Measurements from ENCODE around the gene RPL27. TPM values are rescaled to one million over a fixed set of nuclear protein-coding genes. Genes with fewer than 3 reads are reported as not detected.

RPL27 gene
- polyA plus RNA-seq, 2 donors: 2,102 to 2,622 TPM

DNA sequence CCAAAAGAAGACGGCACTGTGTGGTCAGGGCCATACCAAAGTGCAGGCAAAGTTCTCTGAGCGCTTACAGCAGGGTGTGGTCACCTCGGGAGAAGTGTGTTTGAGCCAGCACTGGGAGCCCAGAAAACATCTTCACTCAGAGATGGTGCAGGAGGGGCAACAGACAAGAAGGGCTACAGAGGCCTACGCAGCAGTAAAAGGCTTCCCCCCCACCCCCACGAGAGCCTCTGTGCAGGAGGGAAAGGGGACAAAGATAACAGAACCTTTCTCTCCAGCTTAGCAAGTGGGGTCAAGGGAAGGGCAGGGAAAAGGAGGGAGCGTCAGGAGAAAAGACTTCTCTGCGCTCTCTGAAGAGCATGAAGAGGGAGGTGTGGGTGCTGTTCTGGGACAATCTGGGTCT is 21.2 kb downstream of the RPL27 start:
- H3K27me3 ChIP-seq (ENCODE audit: control insufficient read depth in 1 of 2, insufficient read depth in 2 of 2, low read length in 2 of 2): no peaks in the 10 kb centered on the region
- peak overlapping the region; percentile 33 to 58 for H3K27ac ChIP-seq (ENCODE audit: low read depth in 2 of 2, low read length in 1 of 2)
- H3K4me3 ChIP-seq (ENCODE audit: low read depth in 1 of 2, low read length in 2 of 2): no peak overlapping the region
- 36 to 39% methylated on average over 7 of the region's 7 CpGs for WGBS, 2 donors
- H3K9me3 ChIP-seq (ENCODE audit: control insufficient read depth in 2 of 2, insufficient read depth in 1 of 2, low read depth in 1 of 2, low read length in 1 of 2): no peaks in the 10 kb centered on the region
- H3K4me1 ChIP-seq (ENCODE audit: control insufficient read depth in 2 of 2, insufficient read depth in 2 of 2, low read length in 1 of 2): peaks cover 2 to 9% of the 10 kb centered on the region in 2 donors
- peaks cover 0 to 26% of the 10 kb centered on the region in 2 donors for H3K36me3 ChIP-seq (ENCODE audit: control insufficient read depth in 2 of 2, insufficient read depth in 2 of 2, low read length in 1 of 2)

DNA sequence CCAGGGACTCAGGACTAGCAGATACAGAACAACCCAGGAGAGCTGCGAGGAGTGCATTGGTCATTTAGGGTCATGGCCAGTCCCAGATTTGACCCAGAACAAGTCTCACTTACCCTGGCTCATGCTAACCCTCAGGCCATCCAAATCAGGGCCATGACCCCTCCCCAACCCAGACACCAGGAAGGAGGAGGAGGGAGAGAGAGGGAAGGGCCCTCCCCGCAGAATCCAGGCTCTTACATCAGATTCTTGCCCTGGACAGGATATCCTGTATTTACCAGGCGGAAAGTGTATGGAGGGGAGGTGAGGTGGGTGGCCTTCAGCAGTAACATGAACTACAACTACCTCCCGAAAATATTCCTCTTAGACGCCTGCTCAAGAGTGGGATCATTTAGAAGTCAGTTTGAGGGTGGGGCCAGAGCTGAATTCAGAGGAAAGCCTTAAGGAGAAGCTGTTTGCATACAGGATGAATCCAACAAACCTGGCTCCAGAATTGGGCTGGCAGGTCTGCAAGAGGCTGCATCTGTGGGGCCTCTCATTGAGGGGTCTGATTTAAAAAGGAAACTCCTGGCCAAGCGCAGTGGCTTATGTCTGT is 21.9 kb downstream of the RPL27 start:
- no peaks in the 10 kb centered on the region for H3K9me3 ChIP-seq (ENCODE audit: control insufficient read depth in 2 of 2, insufficient read depth in 1 of 2, low read depth in 1 of 2, low read length in 1 of 2)
- 63 to 74% methylated on average over 6 of the region's 6 CpGs for WGBS, 2 donors
- H3K27me3 ChIP-seq (ENCODE audit: control insufficient read depth in 1 of 2, insufficient read depth in 2 of 2, low read length in 2 of 2): no peaks in the 10 kb centered on the region
- H3K27ac ChIP-seq (ENCODE audit: low read depth in 2 of 2, low read length in 1 of 2): peak overlapping the region; percentile 58 to 62
- H3K4me3 ChIP-seq (ENCODE audit: low read depth in 1 of 2, low read length in 2 of 2): peak overlapping the region in 1 of 2 donors; percentile 18
- peaks cover 2 to 11% of the 10 kb centered on the region in 2 donors for H3K4me1 ChIP-seq (ENCODE audit: control insufficient read depth in 2 of 2, insufficient read depth in 2 of 2, low read length in 1 of 2)
- peaks cover 0 to 21% of the 10 kb centered on the region in 2 donors for H3K36me3 ChIP-seq (ENCODE audit: control insufficient read depth in 2 of 2, insufficient read depth in 2 of 2, low read length in 1 of 2)

DNA sequence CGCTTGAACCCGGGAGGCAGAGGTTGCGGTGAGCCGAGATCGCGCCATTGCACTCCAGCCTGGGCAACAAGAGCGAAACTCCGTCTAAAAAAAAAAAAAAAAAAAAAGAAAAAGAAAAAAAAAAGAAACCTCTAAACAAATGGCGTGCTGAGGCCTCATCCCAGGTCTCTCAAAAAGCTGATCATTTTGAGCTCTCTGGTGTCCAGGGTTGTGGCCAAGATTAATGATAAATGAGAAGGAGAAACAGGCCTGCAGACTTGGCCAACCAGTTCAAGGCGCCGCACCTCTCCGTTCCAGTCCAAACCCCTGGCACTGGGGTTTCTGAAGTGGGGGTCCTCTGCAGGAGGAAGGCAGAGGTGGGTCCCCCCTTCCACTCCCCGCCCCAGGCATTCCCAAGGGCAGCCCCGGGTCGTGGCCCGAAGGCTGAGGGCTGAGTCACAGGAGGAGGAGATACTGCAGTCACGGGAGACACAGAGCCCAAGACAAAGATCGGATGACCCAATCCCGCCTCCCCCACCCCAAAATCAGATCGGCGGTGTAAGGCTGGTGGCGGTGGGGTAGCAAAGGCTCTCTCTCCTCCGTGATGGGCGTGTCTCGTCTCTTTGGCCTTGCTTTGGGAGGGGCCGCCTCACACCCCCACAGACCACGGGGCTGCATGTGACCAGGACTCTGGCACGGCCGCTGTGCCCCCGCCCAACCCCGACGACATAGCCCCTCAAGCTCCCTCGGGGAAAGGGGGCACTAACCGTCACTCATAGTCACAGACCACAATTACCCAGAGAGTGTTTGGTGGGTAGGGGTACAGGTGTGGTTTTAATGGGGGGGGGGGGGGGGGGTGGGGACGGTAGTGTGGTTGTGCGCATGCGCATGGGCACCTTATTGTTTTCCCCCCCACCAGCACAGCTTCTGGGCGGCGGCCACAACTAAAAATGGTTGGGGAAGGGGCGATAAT is 22.8 kb downstream of the RPL27 start:
- Histone ChIP-seq H3K36me3 (ENCODE audit: control insufficient read depth in 2 of 2, insufficient read depth in 2 of 2, low read length in 1 of 2) (peaks cover 0 to 17% of the 10 kb centered on the region in 2 donors), H3K4me3 (ENCODE audit: low read depth in 1 of 2, low read length in 2 of 2) (peak overlapping the region; percentile 83 to 97), H3K9me3 (ENCODE audit: control insufficient read depth in 2 of 2, insufficient read depth in 1 of 2, low read depth in 1 of 2, low read length in 1 of 2) (no peaks in the 10 kb centered on the region), H3K4me1 (ENCODE audit: control insufficient read depth in 2 of 2, insufficient read depth in 2 of 2, low read length in 1 of 2) (peaks cover 2 to 11% of the 10 kb centered on the region in 2 donors), H3K27me3 (ENCODE audit: control insufficient read depth in 1 of 2, insufficient read depth in 2 of 2, low read length in 2 of 2) (no peaks in the 10 kb centered on the region), H3K27ac (ENCODE audit: low read depth in 2 of 2, low read length in 1 of 2) (peak overlapping the region; percentile 88 to 92)
- WGBS, 2 donors: 15 to 19% methylated on average over 34 to 39 of the region's 40 CpGs

DNA sequence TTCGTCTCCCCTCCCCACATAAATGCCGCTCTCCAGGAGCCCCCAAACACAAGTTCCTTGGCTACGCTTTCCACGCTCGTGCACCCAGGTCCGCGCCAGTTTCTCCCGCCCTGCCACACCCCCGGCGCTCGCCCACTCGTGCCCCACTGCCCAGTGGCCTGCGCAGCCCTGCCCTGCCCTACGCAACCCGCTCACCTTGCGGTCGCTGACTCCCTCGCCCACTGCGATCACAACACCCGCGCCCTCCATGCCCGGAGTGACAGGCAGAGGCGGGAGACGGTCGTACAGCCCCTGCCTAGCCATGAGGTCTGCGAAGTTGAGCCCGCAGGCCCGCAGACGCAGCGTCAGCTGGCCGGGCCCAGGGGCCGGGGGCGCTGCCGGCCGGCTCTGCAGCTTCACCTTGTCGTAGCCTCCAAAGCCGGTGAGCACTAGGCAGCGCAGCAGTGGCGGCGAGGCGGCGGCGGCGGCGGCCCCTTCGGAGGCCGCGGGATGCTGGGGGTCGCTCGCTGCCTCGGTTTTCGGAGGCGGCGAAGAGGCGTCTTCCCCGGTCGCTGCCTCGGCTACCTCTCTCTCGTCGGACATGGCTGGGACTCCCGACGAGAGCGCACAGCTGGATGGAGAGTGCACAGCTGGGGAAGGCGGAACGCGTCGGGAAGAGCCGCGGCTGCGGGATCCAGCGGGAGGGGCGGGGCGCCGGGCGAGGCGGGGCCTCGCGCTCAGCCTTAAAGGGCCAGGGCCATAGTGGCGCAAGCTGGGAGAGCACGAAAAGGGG is 23.7 kb downstream of the RPL27 start, which contains the start of gene VAT1:
VAT1 (minus strand) TSS at position 645 of the 772 bp plus-strand sequence; CDS start at position 582, 63 bp downstream.
- WGBS, 2 donors: 0 to 1% methylated on average over 75 to 80 of the region's 80 CpGs
- H3K4me1 ChIP-seq (ENCODE audit: control insufficient read depth in 2 of 2, insufficient read depth in 2 of 2, low read length in 1 of 2): peaks cover 2 to 11% of the 10 kb centered on the region in 2 donors
- no peaks in the 10 kb centered on the region for H3K27me3 ChIP-seq (ENCODE audit: control insufficient read depth in 1 of 2, insufficient read depth in 2 of 2, low read length in 2 of 2)

DNA sequence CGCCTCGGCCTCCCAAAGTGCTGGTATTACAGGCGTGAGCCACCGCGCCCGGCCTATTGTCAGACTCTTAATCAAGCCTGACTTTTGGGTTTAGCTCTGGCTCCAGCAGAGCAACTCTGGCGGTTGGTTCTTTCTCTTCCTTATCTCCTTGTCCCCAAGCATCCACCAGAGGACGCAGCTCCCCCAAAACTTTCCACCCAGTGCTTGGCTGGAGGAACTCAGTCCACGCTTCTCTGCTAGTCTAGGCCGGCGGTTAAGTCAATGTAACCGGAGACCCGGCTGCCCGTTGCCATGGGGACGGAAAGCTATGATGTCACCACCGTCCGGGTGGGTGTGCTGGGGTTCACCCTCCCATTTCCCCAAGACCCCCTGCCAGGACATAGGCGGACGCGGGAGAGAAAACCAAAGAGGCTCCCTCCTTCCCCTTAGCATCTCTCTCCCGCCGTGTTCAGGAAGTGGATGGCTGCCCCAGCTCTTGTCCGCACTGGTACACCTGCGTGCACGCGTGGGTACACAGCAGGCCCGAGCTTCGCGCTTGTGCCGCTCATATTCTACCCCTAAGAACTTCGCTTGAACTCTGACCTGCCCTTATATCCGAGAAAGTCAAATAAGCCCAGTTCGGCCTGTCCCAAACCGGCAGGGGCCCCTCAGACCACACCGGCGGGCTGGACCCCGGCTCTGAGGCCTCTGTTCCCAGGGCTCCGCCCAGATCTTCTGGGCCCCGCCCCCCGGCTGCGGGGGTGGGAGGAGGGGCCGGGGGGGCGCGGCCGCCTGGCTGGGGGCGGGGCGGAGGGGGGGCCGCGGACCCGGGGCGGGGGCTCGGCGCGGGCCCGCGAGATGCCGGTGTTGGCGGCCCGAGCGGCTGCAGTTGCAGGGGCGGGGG is 26.4 kb downstream of the RPL27 start, which contains the start of gene RND2:
RND2 (plus strand) TSS at position 825 of the 883 bp plus-strand sequence. CDS start 117 bp downstream, outside the sequence.
- H3K36me3 ChIP-seq (ENCODE audit: control insufficient read depth in 2 of 2, insufficient read depth in 2 of 2, low read length in 1 of 2): peaks cover 0 to 2% of the 10 kb centered on the region in 2 donors
- no peaks in the 10 kb centered on the region for H3K27me3 ChIP-seq (ENCODE audit: control insufficient read depth in 1 of 2, insufficient read depth in 2 of 2, low read length in 2 of 2)
- no peaks in the 10 kb centered on the region for H3K9me3 ChIP-seq (ENCODE audit: control insufficient read depth in 2 of 2, insufficient read depth in 1 of 2, low read depth in 1 of 2, low read length in 1 of 2)
- H3K27ac ChIP-seq (ENCODE audit: low read depth in 2 of 2, low read length in 1 of 2): peak within 1 kb of the TSS; percentile 57 to 62
- peaks cover 0 to 5% of the 10 kb centered on the region in 2 donors for H3K4me1 ChIP-seq (ENCODE audit: control insufficient read depth in 2 of 2, insufficient read depth in 2 of 2, low read length in 1 of 2)
- H3K4me3 ChIP-seq (ENCODE audit: low read depth in 1 of 2, low read length in 2 of 2): peak within 1 kb of the TSS; percentile 39 to 40
- WGBS, 2 donors: 0 to 1% methylated on average over 49 to 61 of the region's 61 CpGs

More for the DNA sequence above, 23.7 kb downstream of the RPL27 start, which contains the start of gene VAT1:
- H3K4me3 ChIP-seq (ENCODE audit: low read depth in 1 of 2, low read length in 2 of 2): peak within 1 kb of the TSS; percentile 83 to 97
- no peaks in the 10 kb centered on the region for H3K9me3 ChIP-seq (ENCODE audit: control insufficient read depth in 2 of 2, insufficient read depth in 1 of 2, low read depth in 1 of 2, low read length in 1 of 2)
- peak within 1 kb of the TSS; percentile 88 to 92 for H3K27ac ChIP-seq (ENCODE audit: low read depth in 2 of 2, low read length in 1 of 2)
- peaks cover 0 to 11% of the 10 kb centered on the region in 2 donors for H3K36me3 ChIP-seq (ENCODE audit: control insufficient read depth in 2 of 2, insufficient read depth in 2 of 2, low read length in 1 of 2)

DNA sequence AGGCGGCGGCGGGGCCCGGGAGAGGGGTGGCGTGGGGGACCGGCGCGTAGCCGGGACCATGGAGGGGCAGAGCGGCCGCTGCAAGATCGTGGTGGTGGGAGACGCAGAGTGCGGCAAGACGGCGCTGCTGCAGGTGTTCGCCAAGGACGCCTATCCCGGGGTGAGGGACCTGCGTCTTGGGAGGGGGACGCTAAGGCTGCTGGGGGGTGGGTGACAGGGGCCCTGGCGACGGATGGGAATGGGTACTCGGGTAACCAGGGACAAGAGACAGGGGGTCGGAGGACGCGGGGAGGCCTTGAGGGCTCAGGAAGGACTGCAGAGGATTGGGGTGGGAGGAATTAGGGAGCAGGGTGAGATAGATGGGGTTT is 27.1 kb downstream of the RPL27 start:
- H3K36me3 ChIP-seq (ENCODE audit: control insufficient read depth in 2 of 2, insufficient read depth in 2 of 2, low read length in 1 of 2): no peaks in the 10 kb centered on the region
- H3K27ac ChIP-seq (ENCODE audit: low read depth in 2 of 2, low read length in 1 of 2): peak overlapping the region in 1 of 2 donors; percentile 5
- H3K4me3 ChIP-seq (ENCODE audit: low read depth in 1 of 2, low read length in 2 of 2): peak overlapping the region; percentile 33 to 40
- H3K9me3 ChIP-seq (ENCODE audit: control insufficient read depth in 2 of 2, insufficient read depth in 1 of 2, low read depth in 1 of 2, low read length in 1 of 2): no peaks in the 10 kb centered on the region
- H3K4me1 ChIP-seq (ENCODE audit: control insufficient read depth in 2 of 2, insufficient read depth in 2 of 2, low read length in 1 of 2): peaks cover 0 to 2% of the 10 kb centered on the region in 2 donors
- H3K27me3 ChIP-seq (ENCODE audit: control insufficient read depth in 1 of 2, insufficient read depth in 2 of 2, low read length in 2 of 2): no peaks in the 10 kb centered on the region
- WGBS, 2 donors: 7% methylated on average over 20 to 27 of the region's 27 CpGs

DNA sequence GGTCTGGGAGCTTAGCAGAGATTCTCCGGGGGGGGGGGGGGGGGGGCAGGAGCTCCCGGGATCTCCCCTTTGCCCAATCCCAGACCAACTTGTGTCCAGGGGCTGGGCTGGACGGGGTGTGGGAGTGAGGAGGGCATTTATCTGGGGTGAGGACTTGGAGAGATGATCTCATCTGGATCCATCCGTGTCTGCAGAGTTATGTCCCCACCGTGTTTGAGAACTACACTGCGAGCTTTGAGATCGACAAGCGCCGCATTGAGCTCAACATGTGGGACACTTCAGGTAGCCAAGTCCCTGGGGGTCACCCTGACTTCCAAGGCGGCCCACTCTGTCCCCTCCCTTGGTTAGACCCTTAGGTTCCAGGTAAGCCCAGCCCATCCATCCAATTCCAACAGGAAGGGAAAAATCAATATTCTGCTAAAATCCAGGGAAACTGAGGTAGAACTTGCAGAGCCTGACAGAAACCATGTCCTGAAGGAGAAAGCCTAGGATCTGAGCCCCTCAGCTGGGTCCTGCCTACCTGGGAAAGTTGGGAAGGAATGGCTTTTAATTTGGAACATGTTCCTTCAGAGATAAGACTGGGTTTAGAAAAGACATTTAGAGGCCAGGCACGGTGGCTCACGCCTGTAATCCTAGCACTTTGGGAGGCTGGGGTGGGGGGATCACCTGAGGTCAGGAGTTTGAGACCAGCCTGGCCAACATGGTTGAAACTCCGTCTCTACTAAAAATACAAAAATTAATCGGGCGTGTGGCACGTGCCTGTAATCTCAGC is 27.7 kb downstream of the RPL27 start:
- Histone ChIP-seq H3K36me3 (ENCODE audit: control insufficient read depth in 2 of 2, insufficient read depth in 2 of 2, low read length in 1 of 2) (no peaks in the 10 kb centered on the region), H3K27me3 (ENCODE audit: control insufficient read depth in 1 of 2, insufficient read depth in 2 of 2, low read length in 2 of 2) (no peaks in the 10 kb centered on the region), H3K27ac (ENCODE audit: low read depth in 2 of 2, low read length in 1 of 2) (no peak overlapping the region), H3K4me3 (ENCODE audit: low read depth in 1 of 2, low read length in 2 of 2) (no peak overlapping the region), H3K4me1 (ENCODE audit: control insufficient read depth in 2 of 2, insufficient read depth in 2 of 2, low read length in 1 of 2) (peaks cover 0 to 2% of the 10 kb centered on the region in 2 donors), H3K9me3 (ENCODE audit: control insufficient read depth in 2 of 2, insufficient read depth in 1 of 2, low read depth in 1 of 2, low read length in 1 of 2) (no peaks in the 10 kb centered on the region)
- WGBS, 2 donors: 62 to 76% methylated on average over 14 to 16 of the region's 16 CpGs

DNA sequence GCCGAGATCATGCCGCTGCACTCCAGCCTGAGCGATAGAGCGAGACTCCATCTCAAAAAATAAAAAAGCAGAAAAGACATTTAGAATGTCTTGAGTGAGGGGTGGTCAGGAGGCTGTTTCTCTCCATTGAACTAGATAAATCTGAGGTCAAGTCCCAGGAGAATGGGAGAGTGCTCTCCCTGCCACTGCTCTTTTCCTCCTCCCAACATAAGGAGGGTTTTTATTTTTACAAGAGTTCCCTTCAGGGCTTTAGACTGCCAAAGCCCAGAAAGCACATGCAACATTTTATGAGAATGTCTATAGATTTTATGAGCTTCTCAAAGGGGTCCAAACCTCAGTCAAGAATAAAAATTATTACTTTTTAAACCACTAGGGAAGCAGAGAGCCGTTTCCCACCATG is 28.4 kb downstream of the RPL27 start:
- peaks cover 0 to 2% of the 10 kb centered on the region in 2 donors for H3K4me1 ChIP-seq (ENCODE audit: control insufficient read depth in 2 of 2, insufficient read depth in 2 of 2, low read length in 1 of 2)
- 77 to 78% methylated on average over 5 of the region's 5 CpGs for WGBS, 2 donors
- no peak overlapping the region for H3K27ac ChIP-seq (ENCODE audit: low read depth in 2 of 2, low read length in 1 of 2)
- H3K27me3 ChIP-seq (ENCODE audit: control insufficient read depth in 1 of 2, insufficient read depth in 2 of 2, low read length in 2 of 2): no peaks in the 10 kb centered on the region
- no peaks in the 10 kb centered on the region for H3K36me3 ChIP-seq (ENCODE audit: control insufficient read depth in 2 of 2, insufficient read depth in 2 of 2, low read length in 1 of 2)
- no peak overlapping the region for H3K4me3 ChIP-seq (ENCODE audit: low read depth in 1 of 2, low read length in 2 of 2)
- no peaks in the 10 kb centered on the region for H3K9me3 ChIP-seq (ENCODE audit: control insufficient read depth in 2 of 2, insufficient read depth in 1 of 2, low read depth in 1 of 2, low read length in 1 of 2)

All from esophagus (tissue), 2 donors.